ENCODE data around the gene PSAT1.

PSAT1 gene

GRCh38 chr9:78316166-78316892, 19.4 kb downstream of the PSAT1 start:
- no peak for DNase-seq (ENCODE audit: low read depth in 2 of 2)

GRCh38 chr9:78319197-78320029, 22.5 kb downstream of the PSAT1 start:
- no peak for DNase-seq (ENCODE audit: low read depth in 2 of 2)

- no peak for DNase-seq (ENCODE audit: low read depth in 2 of 2)
Measured at GRCh38 chr9:78320030-78320693, 23.2 kb downstream of the PSAT1 start.

- no peak for DNase-seq (ENCODE audit: low read depth in 2 of 2)
Measured at GRCh38 chr9:78320875-78321496, 24.1 kb downstream of the PSAT1 start.

- DNase-seq (ENCODE audit: low read depth in 2 of 2), result no peak
Measured at GRCh38 chr9:78321505-78321904, 24.6 kb downstream of the PSAT1 start.

- DNase-seq (ENCODE audit: low read depth in 2 of 2), result no peak
Measured at GRCh38 chr9:78324068-78324650, 27.2 kb downstream of the PSAT1 start.

GRCh38 chr9:78324682-78325081, 27.8 kb downstream of the PSAT1 start:
- no peak for DNase-seq (ENCODE audit: low read depth in 2 of 2)

- no peak for DNase-seq (ENCODE audit: low read depth in 2 of 2)
Measured at GRCh38 chr9:78325343-78325742, 28.4 kb downstream of the PSAT1 start.

- no peak for DNase-seq (ENCODE audit: low read depth in 2 of 2)
Measured at GRCh38 chr9:78325846-78326360, 29.0 kb downstream of the PSAT1 start.

- no peak for DNase-seq (ENCODE audit: low read depth in 2 of 2)
Measured at GRCh38 chr9:78326564-78326963, 29.6 kb downstream of the PSAT1 start.

- no peak for DNase-seq (ENCODE audit: low read depth in 2 of 2)
Measured at GRCh38 chr9:78332381-78332780, 35.5 kb downstream of the PSAT1 start.

GRCh38 chr9:78348848-78349247, 51.9 kb downstream of the PSAT1 start:
- no peak for DNase-seq (ENCODE audit: low read depth in 2 of 2)

GRCh38 chr9:78351816-78352215, 54.9 kb downstream of the PSAT1 start:
- DNase-seq (ENCODE audit: low read depth in 2 of 2), result no peak

- DNase-seq (ENCODE audit: low read depth in 2 of 2), result no peak
Measured at GRCh38 chr9:78354324-78354973, 57.5 kb downstream of the PSAT1 start.

- no peak for DNase-seq (ENCODE audit: low read depth in 2 of 2)
Measured at GRCh38 chr9:78354989-78355388, 58.1 kb downstream of the PSAT1 start.

GRCh38 chr9:78356634-78357033, 59.7 kb downstream of the PSAT1 start:
- DNase-seq (ENCODE audit: low read depth in 2 of 2), result no peak

- DNase-seq (ENCODE audit: low read depth in 2 of 2), result no peak
Measured at GRCh38 chr9:78357165-78357873, 60.4 kb downstream of the PSAT1 start.

GRCh38 chr9:78358329-78359051, 61.6 kb downstream of the PSAT1 start:
- no peak for DNase-seq (ENCODE audit: low read depth in 2 of 2)

- no peak for DNase-seq (ENCODE audit: low read depth in 2 of 2)
Measured at GRCh38 chr9:78363221-78363620, 66.3 kb downstream of the PSAT1 start.
